ENCODE data around the gene MUS81. TPM values are rescaled to one million over a fixed set of nuclear protein-coding genes. Genes with fewer than 3 reads are reported as not detected.

The MUS81 gene
- total RNA-seq, 2 donors from 2014 or later = 51.0 to 64.5 TPM

DNA sequence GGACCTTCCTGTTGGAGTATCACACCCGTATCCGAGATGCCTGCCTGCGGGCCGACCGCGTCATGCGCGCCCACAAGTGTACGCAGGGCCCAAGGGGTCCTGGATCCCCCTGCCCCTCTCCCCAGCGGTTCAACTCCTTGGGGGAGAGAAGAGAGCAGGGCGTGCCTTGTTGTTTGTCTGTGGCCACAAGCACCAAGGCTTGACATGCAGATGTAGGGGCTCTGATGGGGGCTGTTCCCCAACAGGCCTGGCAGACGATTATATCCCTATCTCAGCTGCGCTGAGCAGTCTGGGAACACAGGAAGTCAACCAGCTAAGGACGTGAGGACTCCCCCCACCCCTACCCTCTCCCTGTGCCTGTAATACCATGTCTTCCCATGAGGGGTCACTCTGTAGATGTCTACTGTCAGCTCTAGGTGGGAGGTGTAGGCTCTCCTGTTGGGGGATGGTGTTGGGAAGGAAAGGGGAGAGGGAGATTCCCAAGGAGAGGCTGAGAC lies 9.1 kb upstream of the MUS81 start:
- Mint-ChIP-seq H3K27ac (no peak overlapping the region), H3K4me1 (peaks cover 1% of the 10 kb centered on the region), H3K36me3 (ENCODE audit: low read depth) (peaks cover 48% of the 10 kb centered on the region), H3K27me3 (ENCODE audit: insufficient read depth) (peaks cover 12% of the 10 kb centered on the region), H3K4me3 (no peak overlapping the region), H3K9me3 (no peaks in the 10 kb centered on the region)
- no peak overlapping the region for H3K4me3 ChIP-seq (ENCODE audit: low read length)
- H3K4me1 ChIP-seq (ENCODE audit: control insufficient read depth, insufficient read depth, low read length) = no peaks in the 10 kb centered on the region
- no peak overlapping the region for H3K9ac ChIP-seq (ENCODE audit: extremely low read depth, low read length, poor library complexity, severe bottlenecking)
- TF ChIP-seq, protein P1, sequence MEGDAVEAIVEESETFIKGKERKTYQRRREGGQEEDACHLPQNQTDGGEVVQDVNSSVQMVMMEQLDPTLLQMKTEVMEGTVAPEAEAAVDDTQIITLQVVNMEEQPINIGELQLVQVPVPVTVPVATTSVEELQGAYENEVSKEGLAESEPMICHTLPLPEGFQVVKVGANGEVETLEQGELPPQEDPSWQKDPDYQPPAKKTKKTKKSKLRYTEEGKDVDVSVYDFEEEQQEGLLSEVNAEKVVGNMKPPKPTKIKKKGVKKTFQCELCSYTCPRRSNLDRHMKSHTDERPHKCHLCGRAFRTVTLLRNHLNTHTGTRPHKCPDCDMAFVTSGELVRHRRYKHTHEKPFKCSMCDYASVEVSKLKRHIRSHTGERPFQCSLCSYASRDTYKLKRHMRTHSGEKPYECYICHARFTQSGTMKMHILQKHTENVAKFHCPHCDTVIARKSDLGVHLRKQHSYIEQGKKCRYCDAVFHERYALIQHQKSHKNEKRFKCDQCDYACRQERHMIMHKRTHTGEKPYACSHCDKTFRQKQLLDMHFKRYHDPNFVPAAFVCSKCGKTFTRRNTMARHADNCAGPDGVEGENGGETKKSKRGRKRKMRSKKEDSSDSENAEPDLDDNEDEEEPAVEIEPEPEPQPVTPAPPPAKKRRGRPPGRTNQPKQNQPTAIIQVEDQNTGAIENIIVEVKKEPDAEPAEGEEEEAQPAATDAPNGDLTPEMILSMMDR (conservative IDR thresholded peaks at IDR 0.05) = peak; percentile 83
- WGBS, 2 experiments (ENCODE audit: insufficient coverage in 1 of 2, insufficient read length in 1 of 2) = 95 to 97% methylated on average over 10 to 14 of the region's 14 CpGs
- DNase-seq = peak; percentile 94
- H3K9me3 ChIP-seq (ENCODE audit: control insufficient read depth, low read length) = peaks cover 7% of the 10 kb centered on the region
- no peak overlapping the region for H3K27ac ChIP-seq (ENCODE audit: low read depth, low read length)
- H3K27me3 ChIP-seq (ENCODE audit: control insufficient read depth, insufficient read depth, low read length, poor library complexity, severe bottlenecking) = no peaks in the 10 kb centered on the region
- H3K36me3 ChIP-seq (ENCODE audit: control insufficient read depth, insufficient read depth, low read length) = peaks cover 52% of the 10 kb centered on the region

DNA sequence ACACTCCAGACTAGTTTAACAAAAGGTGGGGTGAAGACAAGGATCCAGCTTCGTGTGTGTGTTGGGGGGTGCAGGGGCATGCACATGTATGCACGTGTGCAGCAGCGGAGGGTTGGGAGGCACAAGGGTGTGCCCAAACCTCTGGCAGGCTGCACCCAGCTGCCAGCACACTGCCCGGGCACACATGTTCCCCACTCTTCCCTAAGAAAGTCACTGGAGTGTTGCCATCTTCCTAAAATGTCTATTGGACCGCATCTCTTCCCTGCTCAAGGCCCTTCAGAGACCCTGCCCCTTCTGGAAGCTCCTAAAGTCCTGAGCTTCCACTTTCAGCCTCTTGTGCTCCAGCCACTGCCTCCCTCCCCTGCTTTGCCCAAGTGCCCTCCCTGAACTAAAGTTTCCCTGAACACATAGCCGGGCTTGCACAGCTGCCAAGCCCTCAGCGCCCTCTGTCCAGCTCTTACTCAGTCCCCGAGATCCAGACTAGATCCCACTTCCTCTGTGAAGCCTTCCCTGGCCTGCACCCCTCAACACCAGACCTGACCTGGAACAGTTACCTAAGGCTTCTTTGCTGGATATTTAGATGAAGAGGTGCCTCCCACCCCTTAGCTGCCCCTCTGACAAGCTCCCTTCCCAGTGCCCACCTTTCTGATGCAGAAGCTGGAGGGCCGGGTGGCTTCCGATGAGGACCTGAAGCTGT lies 8.3 kb upstream of the MUS81 start:
- Mint-ChIP-seq H3K27me3 (ENCODE audit: insufficient read depth) (peaks cover 10% of the 10 kb centered on the region), H3K4me1 (peaks cover 8% of the 10 kb centered on the region), H3K36me3 (ENCODE audit: low read depth) (peaks cover 56% of the 10 kb centered on the region), H3K27ac (peak overlapping the region; percentile 5), H3K9me3 (no peaks in the 10 kb centered on the region), H3K4me3 (no peak overlapping the region)
- TF ChIP-seq, protein P1 (conservative IDR thresholded peaks at IDR 0.05) = no peak
- Histone ChIP-seq H3K4me1 (ENCODE audit: control insufficient read depth, insufficient read depth, low read length) (no peaks in the 10 kb centered on the region), H3K9ac (ENCODE audit: extremely low read depth, low read length, poor library complexity, severe bottlenecking) (no peak overlapping the region), H3K9me3 (ENCODE audit: control insufficient read depth, low read length) (peaks cover 7% of the 10 kb centered on the region), H3K27ac (ENCODE audit: low read depth, low read length) (no peak overlapping the region), H3K36me3 (ENCODE audit: control insufficient read depth, insufficient read depth, low read length) (peaks cover 61% of the 10 kb centered on the region), H3K27me3 (ENCODE audit: control insufficient read depth, insufficient read depth, low read length, poor library complexity, severe bottlenecking) (no peaks in the 10 kb centered on the region), H3K4me3 (ENCODE audit: low read length) (no peak overlapping the region)
- WGBS, 2 experiments (ENCODE audit: insufficient coverage in 1 of 2, insufficient read length in 1 of 2) = 95 to 97% methylated on average over 6 to 10 of the region's 10 CpGs
- no peak for DNase-seq

DNA sequence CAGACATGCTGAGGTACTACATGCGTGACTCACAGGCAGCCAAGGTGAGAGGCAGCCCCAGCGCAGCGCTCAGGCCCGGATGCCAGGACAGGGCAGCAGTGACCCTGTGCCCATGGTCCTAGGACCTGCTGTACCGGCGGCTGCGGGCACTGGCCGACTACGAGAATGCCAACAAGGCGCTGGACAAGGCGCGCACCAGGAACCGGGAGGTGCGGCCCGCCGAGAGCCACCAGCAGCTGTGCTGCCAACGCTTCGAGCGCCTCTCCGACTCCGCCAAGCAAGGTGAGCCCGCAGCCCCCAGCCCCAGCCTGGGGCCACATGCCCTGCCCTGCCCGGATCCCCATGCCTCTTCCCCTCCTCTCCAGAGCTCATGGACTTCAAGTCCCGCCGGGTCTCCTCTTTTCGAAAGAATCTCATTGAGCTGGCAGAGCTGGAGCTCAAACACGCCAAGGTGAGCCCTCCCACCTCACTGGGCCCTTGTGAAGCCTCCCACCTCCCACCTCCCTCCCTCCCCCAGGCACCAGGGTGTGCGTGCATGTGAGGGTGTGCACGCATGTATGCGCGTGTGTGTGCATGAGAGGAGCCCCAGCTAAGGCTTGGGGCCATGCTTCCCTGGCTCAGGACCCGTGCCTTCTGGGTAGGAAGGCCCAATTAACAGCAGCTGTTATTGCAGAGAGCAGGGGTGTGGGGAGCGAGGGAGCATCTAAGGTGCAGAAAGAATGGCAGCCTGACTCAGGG lies 7.6 kb upstream of the MUS81 start:
- H3K27me3 Mint-ChIP-seq (ENCODE audit: insufficient read depth) = peaks cover 8% of the 10 kb centered on the region

More for the DNA sequence above, 7.6 kb upstream of the MUS81 start:
- no peaks in the 10 kb centered on the region for H3K4me1 ChIP-seq (ENCODE audit: control insufficient read depth, insufficient read depth, low read length)
- H3K27ac Mint-ChIP-seq = peak overlapping the region; percentile 5
- H3K36me3 ChIP-seq (ENCODE audit: control insufficient read depth, insufficient read depth, low read length) = peaks cover 61% of the 10 kb centered on the region
- H3K9ac ChIP-seq (ENCODE audit: extremely low read depth, low read length, poor library complexity, severe bottlenecking) = no peak overlapping the region
- H3K36me3 Mint-ChIP-seq (ENCODE audit: low read depth) = peaks cover 56% of the 10 kb centered on the region
- peaks cover 8% of the 10 kb centered on the region for H3K4me1 Mint-ChIP-seq
- H3K27me3 ChIP-seq (ENCODE audit: control insufficient read depth, insufficient read depth, low read length, poor library complexity, severe bottlenecking) = no peaks in the 10 kb centered on the region
- no peaks in the 10 kb centered on the region for H3K9me3 Mint-ChIP-seq
- H3K4me3 ChIP-seq (ENCODE audit: low read length) = no peak overlapping the region
- 96% methylated on average over 19 to 33 of the region's 33 CpGs for WGBS, 2 experiments (ENCODE audit: insufficient coverage in 1 of 2, insufficient read length in 1 of 2)
- DNase-seq = no peak
- peaks cover 7% of the 10 kb centered on the region for H3K9me3 ChIP-seq (ENCODE audit: control insufficient read depth, low read length)
- TF ChIP-seq, protein P1 (conservative IDR thresholded peaks at IDR 0.05) = no peak
- no peak overlapping the region for H3K27ac ChIP-seq (ENCODE audit: low read depth, low read length)
- no peak overlapping the region for H3K4me3 Mint-ChIP-seq

Measured in endodermal cell (in vitro differentiated cells).